GM18526 (cell line): Measurements from ENCODE around the gene MLLT10.

ENCODE experiments used
- POLR2A ChIP-seq: IDR thresholded peaks from 3 replicates; pipeline ENCODE4 v1.6.1; 2011; ENCODE audit not compliant: insufficient read length; ENCODE audit errors: extremely low read depth

The MLLT10 gene

GRCh38 chr10:21715531-21716195 is 181.6 kb downstream of the MLLT10 start:
- TF ChIP-seq POLR2A: no peak

GRCh38 chr10:21719502-21719901 is 185.5 kb downstream of the MLLT10 start:
- TF ChIP-seq POLR2A: no peak

- TF ChIP-seq POLR2A: no peak
These were observed 186.1 kb downstream of the MLLT10 start for GRCh38 chr10:21720090-21720489.

GRCh38 chr10:21721000-21721665 is 187.1 kb downstream of the MLLT10 start:
- TF ChIP-seq POLR2A: no peak

GRCh38 chr10:21722209-21722608 is 188.2 kb downstream of the MLLT10 start:
- TF ChIP-seq POLR2A: no peak

GRCh38 chr10:21724020-21724589 is 190.1 kb downstream of the MLLT10 start:
- TF ChIP-seq POLR2A: no peak

- no peak for TF ChIP-seq POLR2A
These were observed 190.8 kb downstream of the MLLT10 start for GRCh38 chr10:21724687-21725367.

GRCh38 chr10:21726601-21727225 is 192.7 kb downstream of the MLLT10 start:
- TF ChIP-seq POLR2A: no peak

GRCh38 chr10:21727452-21728168 is 193.6 kb downstream of the MLLT10 start:
- no peak for TF ChIP-seq POLR2A

- no peak for TF ChIP-seq POLR2A
These were observed 194.6 kb downstream of the MLLT10 start for GRCh38 chr10:21728618-21729017.

- TF ChIP-seq POLR2A: no peak
These were observed 198.2 kb downstream of the MLLT10 start for GRCh38 chr10:21732067-21732772.

- TF ChIP-seq POLR2A: no peak
These were observed 199.7 kb downstream of the MLLT10 start for GRCh38 chr10:21733710-21734109.

- TF ChIP-seq POLR2A: no peak
These were observed 203.1 kb downstream of the MLLT10 start for GRCh38 chr10:21737106-21737505.

- no peak for TF ChIP-seq POLR2A
These were observed 207.0 kb downstream of the MLLT10 start for GRCh38 chr10:21740989-21741388.
